Measurements from ENCODE around the gene BSN.

BSN gene

DNA sequence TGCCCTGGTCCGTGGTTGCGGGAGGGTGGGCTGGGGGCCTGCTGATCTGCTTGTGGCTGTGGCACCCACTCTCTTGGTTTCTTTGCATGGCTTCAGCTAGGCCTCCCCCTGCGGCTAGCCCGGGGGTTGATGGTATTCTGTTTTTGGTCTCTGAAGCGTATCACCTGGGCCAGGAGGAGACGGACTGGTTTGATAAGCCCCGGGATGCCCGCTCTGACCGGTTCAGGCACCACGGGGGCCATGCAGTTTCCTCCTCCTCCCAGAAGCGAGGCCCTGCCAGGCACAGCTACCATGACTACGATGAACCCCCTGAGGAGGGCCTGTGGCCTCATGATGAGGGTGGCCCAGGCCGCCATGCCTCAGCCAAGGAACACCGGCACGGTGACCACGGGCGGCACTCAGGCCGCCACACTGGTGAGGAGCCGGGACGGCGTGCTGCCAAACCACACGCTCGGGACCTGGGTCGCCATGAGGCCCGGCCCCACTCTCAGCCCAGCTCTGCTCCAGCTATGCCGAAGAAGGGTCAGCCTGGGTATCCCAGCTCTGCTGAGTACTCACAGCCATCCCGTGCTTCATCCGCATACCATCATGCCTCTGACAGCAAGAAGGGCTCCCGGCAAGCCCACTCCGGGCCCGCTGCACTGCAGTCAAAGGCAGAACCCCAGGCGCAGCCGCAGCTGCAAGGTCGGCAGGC, 108.6 kb downstream of the BSN start:
- Histone ChIP-seq H3K27me3 (ENCODE audit: low read depth, low read length) (no peaks in the 10 kb centered on the region), H4K20me1 (ENCODE audit: insufficient read depth, low read length) (no peaks in the 10 kb centered on the region), H3K9me3 (ENCODE audit: insufficient read depth, low read length) (no peaks in the 10 kb centered on the region), H3K4me1 (ENCODE audit: low read length) (no peaks in the 10 kb centered on the region), H3K36me3 (replicated peaks; ENCODE audit: low read depth, low read length) (no peaks in the 10 kb centered on the region), H3K79me2 (ENCODE audit: low read length) (no peaks in the 10 kb centered on the region), H2AFZ (ENCODE audit: low read depth, low read length) (no peak overlapping the region), H3K9ac (ENCODE audit: low read length) (no peak overlapping the region), H3K27ac (ENCODE audit: low read length) (no peak overlapping the region), H3K4me3 (ENCODE audit: low read length) (no peak overlapping the region), H3K4me2 (ENCODE audit: low read length) (no peak overlapping the region)
- TF ChIP-seq, protein P1, sequence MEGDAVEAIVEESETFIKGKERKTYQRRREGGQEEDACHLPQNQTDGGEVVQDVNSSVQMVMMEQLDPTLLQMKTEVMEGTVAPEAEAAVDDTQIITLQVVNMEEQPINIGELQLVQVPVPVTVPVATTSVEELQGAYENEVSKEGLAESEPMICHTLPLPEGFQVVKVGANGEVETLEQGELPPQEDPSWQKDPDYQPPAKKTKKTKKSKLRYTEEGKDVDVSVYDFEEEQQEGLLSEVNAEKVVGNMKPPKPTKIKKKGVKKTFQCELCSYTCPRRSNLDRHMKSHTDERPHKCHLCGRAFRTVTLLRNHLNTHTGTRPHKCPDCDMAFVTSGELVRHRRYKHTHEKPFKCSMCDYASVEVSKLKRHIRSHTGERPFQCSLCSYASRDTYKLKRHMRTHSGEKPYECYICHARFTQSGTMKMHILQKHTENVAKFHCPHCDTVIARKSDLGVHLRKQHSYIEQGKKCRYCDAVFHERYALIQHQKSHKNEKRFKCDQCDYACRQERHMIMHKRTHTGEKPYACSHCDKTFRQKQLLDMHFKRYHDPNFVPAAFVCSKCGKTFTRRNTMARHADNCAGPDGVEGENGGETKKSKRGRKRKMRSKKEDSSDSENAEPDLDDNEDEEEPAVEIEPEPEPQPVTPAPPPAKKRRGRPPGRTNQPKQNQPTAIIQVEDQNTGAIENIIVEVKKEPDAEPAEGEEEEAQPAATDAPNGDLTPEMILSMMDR (IDR thresholded peaks at IDR 0.05; ENCODE audit: low read depth, low read length): no peak
- TF ChIP-seq EZH2phosphoT487 (IDR thresholded peaks at IDR 0.05; ENCODE audit: low read depth): no peak

DNA sequence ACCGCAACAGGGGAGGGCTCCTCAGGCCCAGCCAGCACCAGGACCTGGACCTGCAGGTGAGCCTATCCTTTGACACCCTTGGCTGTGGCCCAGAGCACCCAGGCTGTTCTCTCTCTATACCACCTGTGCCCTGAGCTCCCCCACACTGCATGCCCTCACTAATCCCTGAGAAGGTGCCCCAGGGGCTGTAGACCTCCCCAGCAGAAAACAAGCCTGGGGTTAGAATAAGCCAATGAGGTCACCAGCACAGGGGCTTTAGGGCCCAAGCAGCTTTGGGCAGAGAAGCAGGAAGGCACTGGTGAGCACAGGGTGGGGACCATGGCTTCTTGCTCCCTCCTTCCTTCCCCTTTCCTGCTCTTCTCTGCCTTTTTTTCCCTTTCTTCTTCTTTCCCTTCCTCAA, 109.6 kb downstream of the BSN start:
- Histone ChIP-seq H3K36me3 (replicated peaks; ENCODE audit: low read depth, low read length) (no peaks in the 10 kb centered on the region), H3K4me2 (ENCODE audit: low read length) (no peak overlapping the region), H4K20me1 (ENCODE audit: insufficient read depth, low read length) (no peaks in the 10 kb centered on the region), H3K9ac (ENCODE audit: low read length) (no peak overlapping the region), H3K27ac (ENCODE audit: low read length) (no peak overlapping the region), H2AFZ (ENCODE audit: low read depth, low read length) (no peak overlapping the region), H3K27me3 (ENCODE audit: low read depth, low read length) (no peaks in the 10 kb centered on the region), H3K4me1 (ENCODE audit: low read length) (no peaks in the 10 kb centered on the region), H3K4me3 (ENCODE audit: low read length) (no peak overlapping the region), H3K9me3 (ENCODE audit: insufficient read depth, low read length) (no peaks in the 10 kb centered on the region), H3K79me2 (ENCODE audit: low read length) (no peaks in the 10 kb centered on the region)
- TF ChIP-seq, protein P1 (IDR thresholded peaks at IDR 0.05; ENCODE audit: low read depth, low read length): no peak
- no peak for TF ChIP-seq EZH2phosphoT487 (IDR thresholded peaks at IDR 0.05; ENCODE audit: low read depth)

DNA sequence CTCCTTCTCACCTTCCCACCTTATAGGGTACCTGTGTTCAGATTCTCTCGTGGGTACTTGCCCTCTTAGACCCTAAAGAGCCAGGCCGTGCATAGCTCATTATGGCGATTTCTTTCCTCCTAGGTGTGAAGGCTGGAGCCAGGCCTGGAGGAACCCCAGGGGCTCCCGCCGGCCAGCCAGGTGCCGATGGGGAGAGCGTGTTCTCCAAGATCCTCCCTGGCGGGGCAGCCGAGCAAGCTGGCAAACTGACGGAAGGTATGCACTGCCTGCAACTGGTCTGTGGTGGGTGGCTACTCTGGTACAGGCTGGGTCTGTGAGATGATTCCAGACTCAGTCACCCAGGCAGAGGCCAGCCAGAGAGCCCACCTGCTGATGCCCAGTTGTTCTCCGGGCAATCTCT, 110.0 kb downstream of the BSN start:
- TF ChIP-seq, protein P1 (IDR thresholded peaks at IDR 0.05; ENCODE audit: low read depth, low read length): no peak
- no peak for TF ChIP-seq EZH2phosphoT487 (IDR thresholded peaks at IDR 0.05; ENCODE audit: low read depth)
- Histone ChIP-seq H3K9ac (ENCODE audit: low read length) (no peak overlapping the region), H3K27me3 (ENCODE audit: low read depth, low read length) (no peaks in the 10 kb centered on the region), H3K9me3 (ENCODE audit: insufficient read depth, low read length) (no peaks in the 10 kb centered on the region), H3K27ac (ENCODE audit: low read length) (no peak overlapping the region), H4K20me1 (ENCODE audit: insufficient read depth, low read length) (no peaks in the 10 kb centered on the region), H3K4me1 (ENCODE audit: low read length) (no peaks in the 10 kb centered on the region), H3K79me2 (ENCODE audit: low read length) (no peaks in the 10 kb centered on the region), H3K36me3 (replicated peaks; ENCODE audit: low read depth, low read length) (no peaks in the 10 kb centered on the region), H2AFZ (ENCODE audit: low read depth, low read length) (no peak overlapping the region), H3K4me3 (ENCODE audit: low read length) (no peak overlapping the region), H3K4me2 (ENCODE audit: low read length) (no peak overlapping the region)

DNA sequence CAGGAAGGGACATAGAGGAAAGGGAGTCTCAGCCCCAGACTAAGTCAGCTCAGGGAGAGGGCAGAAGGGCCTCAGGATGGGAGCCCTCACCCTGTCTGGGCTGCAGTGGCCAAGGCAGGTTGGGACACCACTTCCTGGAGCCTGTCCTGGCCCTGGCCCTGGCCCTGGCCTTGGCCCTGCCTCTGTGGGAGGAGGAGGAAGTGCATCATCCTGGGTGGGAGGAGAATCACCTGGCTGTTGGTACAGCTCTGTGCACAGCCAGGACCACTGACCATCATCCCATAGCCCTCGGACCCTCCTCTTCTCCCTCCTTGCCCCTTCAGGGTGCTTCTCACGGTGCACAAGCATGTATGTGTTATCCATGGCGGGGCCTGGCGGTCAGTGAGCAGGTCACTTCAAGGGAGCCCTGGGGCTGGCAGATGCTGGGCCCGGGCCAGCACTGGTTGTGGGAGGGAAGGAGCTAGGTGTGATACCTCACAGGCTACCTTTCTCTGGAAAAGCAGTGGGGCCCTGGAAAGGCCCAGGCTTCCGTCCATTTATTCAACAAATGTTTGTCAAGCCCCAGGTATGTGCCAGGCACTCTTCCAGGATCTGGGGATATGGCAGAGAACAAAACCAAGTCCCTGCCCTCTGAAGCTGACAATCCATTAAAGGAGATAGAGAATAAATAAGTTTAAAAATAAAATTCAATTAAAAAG, 111.7 kb downstream of the BSN start:
- no peaks in the 10 kb centered on the region for H3K79me2 ChIP-seq (ENCODE audit: low read length)
- no peaks in the 10 kb centered on the region for H3K27me3 ChIP-seq (ENCODE audit: low read depth, low read length)
- no peak overlapping the region for H2AFZ ChIP-seq (ENCODE audit: low read depth, low read length)
- no peak overlapping the region for H3K27ac ChIP-seq (ENCODE audit: low read length)
- no peaks in the 10 kb centered on the region for H3K9me3 ChIP-seq (ENCODE audit: insufficient read depth, low read length)
- H3K36me3 ChIP-seq (replicated peaks; ENCODE audit: low read depth, low read length): no peaks in the 10 kb centered on the region
- no peaks in the 10 kb centered on the region for H4K20me1 ChIP-seq (ENCODE audit: insufficient read depth, low read length)
- TF ChIP-seq, protein P1 (IDR thresholded peaks at IDR 0.05; ENCODE audit: low read depth, low read length): no peak
- no peak for TF ChIP-seq EZH2phosphoT487 (IDR thresholded peaks at IDR 0.05; ENCODE audit: low read depth)
- no peak overlapping the region for H3K4me3 ChIP-seq (ENCODE audit: low read length)
- H3K4me2 ChIP-seq (ENCODE audit: low read length): no peak overlapping the region
- H3K4me1 ChIP-seq (ENCODE audit: low read length): no peaks in the 10 kb centered on the region
- no peak overlapping the region for H3K9ac ChIP-seq (ENCODE audit: low read length)

Measured in OCI-LY3 (cell line).